ENCODE data around the gene FOXS1. TPM values are rescaled to one million over a fixed set of nuclear protein-coding genes. Genes with fewer than 3 reads are reported as not detected.
A peak's percentile ranks its signal among the peaks of the same experiment; 100 is the strongest.
"Not testable (repeated sequence)": the region's sequence is repeated elsewhere in the genome, so short reads cannot be mapped to it uniquely, and the experiment has no call there.

The FOXS1 gene
- total RNA-seq, 1 experiment from 2014 or later: not detected

- Histone ChIP-seq H3K27me3 (replicated peaks; ENCODE audit: insufficient read depth, low read depth, low read length, poor library complexity) (no peaks in the 10 kb centered on the region), H3K4me1 (ENCODE audit: insufficient read depth, low read length, poor library complexity, severe bottlenecking) (peaks cover 11% of the 10 kb centered on the region), H3K27ac (ENCODE audit: low read depth, low read length, poor library complexity, severe bottlenecking) (no peak overlapping the region), H3K9me3 (ENCODE audit: low read depth, low read length, poor library complexity, severe bottlenecking) (no peaks in the 10 kb centered on the region), H3K4me3 (ENCODE audit: low read depth, low read length, poor library complexity, severe bottlenecking) (no peak overlapping the region), H3K36me3 (ENCODE audit: insufficient read depth, low read length, poor library complexity, severe bottlenecking) (no peaks in the 10 kb centered on the region)
- no peak for TF ChIP-seq CTCF (conservative IDR thresholded peaks at IDR 0.05; ENCODE audit: low read depth, low read length)
- no peak for TF ChIP-seq EZH2 (IDR thresholded peaks at IDR 0.05; ENCODE audit: borderline replicate concordance, low read depth, low read length, poor library complexity, severe bottlenecking)
- intact Hi-C loops (cut with micrococcal nuclease; ENCODE audit: unreplicated experiment): no loop called here
- ChIA-PET POLR2A (ENCODE audit: low non-redundant PET) (no interaction called here), CTCF (no interaction called here)
- DNase-seq (ENCODE audit: low spot score): no peak
- BruUV-seq (replicated peaks): no TSS peak
Measured at GRCh38 chr20:31816221-31816620, 29.2 kb downstream of the FOXS1 start.

- no peak overlapping the region for H3K4me3 ChIP-seq (ENCODE audit: low read depth, low read length, poor library complexity, severe bottlenecking)
- peaks cover 11% of the 10 kb centered on the region for H3K4me1 ChIP-seq (ENCODE audit: insufficient read depth, low read length, poor library complexity, severe bottlenecking)
- no peak for TF ChIP-seq EZH2 (IDR thresholded peaks at IDR 0.05; ENCODE audit: borderline replicate concordance, low read depth, low read length, poor library complexity, severe bottlenecking)
- TF ChIP-seq CTCF (conservative IDR thresholded peaks at IDR 0.05; ENCODE audit: low read depth, low read length): no peak
- ChIA-PET POLR2A (ENCODE audit: low non-redundant PET) (no interaction called here), CTCF (interaction anchor here (0.6 kb wide), 1 partner anchor 12 kb away, joined by 4 read pairs; no protein-coding TSS in a partner anchor)
- BruUV-seq (replicated peaks): no TSS peak
- no peak overlapping the region for H3K27ac ChIP-seq (ENCODE audit: low read depth, low read length, poor library complexity, severe bottlenecking)
- DNase-seq (ENCODE audit: low spot score): peak; percentile 45
- no peaks in the 10 kb centered on the region for H3K36me3 ChIP-seq (ENCODE audit: insufficient read depth, low read length, poor library complexity, severe bottlenecking)
- H3K9me3 ChIP-seq (ENCODE audit: low read depth, low read length, poor library complexity, severe bottlenecking): no peaks in the 10 kb centered on the region
- H3K27me3 ChIP-seq (replicated peaks; ENCODE audit: insufficient read depth, low read depth, low read length, poor library complexity): no peaks in the 10 kb centered on the region
- intact Hi-C loops (cut with micrococcal nuclease; ENCODE audit: unreplicated experiment): no loop called here
Measured at GRCh38 chr20:31815408-31816188, 29.8 kb downstream of the FOXS1 start.

- H3K4me1 ChIP-seq (ENCODE audit: insufficient read depth, low read length, poor library complexity, severe bottlenecking): peaks cover 11% of the 10 kb centered on the region
- POLR2A ChIA-PET (ENCODE audit: low non-redundant PET); DNase-seq (ENCODE audit: low spot score); H3K27me3 ChIP-seq (replicated peaks; ENCODE audit: insufficient read depth, low read depth, low read length, poor library complexity); H3K27ac ChIP-seq (ENCODE audit: low read depth, low read length, poor library complexity, severe bottlenecking); H3K4me3 ChIP-seq (ENCODE audit: low read depth, low read length, poor library complexity, severe bottlenecking); CTCF ChIA-PET; intact Hi-C loops (cut with micrococcal nuclease; ENCODE audit: unreplicated experiment); H3K36me3 ChIP-seq (ENCODE audit: insufficient read depth, low read length, poor library complexity, severe bottlenecking); BruUV-seq (replicated peaks); H3K9me3 ChIP-seq (ENCODE audit: low read depth, low read length, poor library complexity, severe bottlenecking): not testable (repeated sequence)
Measured at GRCh38 chr20:31814142-31814541, 31.3 kb downstream of the FOXS1 start.

- intact Hi-C loops (cut with micrococcal nuclease; ENCODE audit: unreplicated experiment): no loop called here
- H3K27ac ChIP-seq (ENCODE audit: low read depth, low read length, poor library complexity, severe bottlenecking): no peak overlapping the region
- ChIA-PET CTCF (no interaction called here), POLR2A (ENCODE audit: low non-redundant PET) (no interaction called here)
- BruUV-seq (replicated peaks): no TSS peak
- no peak overlapping the region for H3K4me3 ChIP-seq (ENCODE audit: low read depth, low read length, poor library complexity, severe bottlenecking)
- peaks cover 11% of the 10 kb centered on the region for H3K4me1 ChIP-seq (ENCODE audit: insufficient read depth, low read length, poor library complexity, severe bottlenecking)
- DNase-seq (ENCODE audit: low spot score): no peak
- H3K9me3 ChIP-seq (ENCODE audit: low read depth, low read length, poor library complexity, severe bottlenecking): no peaks in the 10 kb centered on the region
- no peaks in the 10 kb centered on the region for H3K36me3 ChIP-seq (ENCODE audit: insufficient read depth, low read length, poor library complexity, severe bottlenecking)
- H3K27me3 ChIP-seq (replicated peaks; ENCODE audit: insufficient read depth, low read depth, low read length, poor library complexity): no peaks in the 10 kb centered on the region
- TF ChIP-seq CTCF (conservative IDR thresholded peaks at IDR 0.05; ENCODE audit: low read depth, low read length): no peak
- no peak for TF ChIP-seq EZH2 (IDR thresholded peaks at IDR 0.05; ENCODE audit: borderline replicate concordance, low read depth, low read length, poor library complexity, severe bottlenecking)
Measured at GRCh38 chr20:31813611-31814010, 31.8 kb downstream of the FOXS1 start.
